ENCODE measurements around the gene CENPT. TPM values are rescaled to one million over a fixed set of nuclear protein-coding genes. Genes with fewer than 3 reads are reported as not detected.
A peak's percentile ranks its signal among the peaks of the same experiment; 100 is the strongest.

CENPT gene
- total and polyA plus RNA-seq, 2 of the 8 experiments (the other 6 are each of a cell fraction or from before 2014, with no cell fraction given) = 42.4 to 53.4 TPM

DNA sequence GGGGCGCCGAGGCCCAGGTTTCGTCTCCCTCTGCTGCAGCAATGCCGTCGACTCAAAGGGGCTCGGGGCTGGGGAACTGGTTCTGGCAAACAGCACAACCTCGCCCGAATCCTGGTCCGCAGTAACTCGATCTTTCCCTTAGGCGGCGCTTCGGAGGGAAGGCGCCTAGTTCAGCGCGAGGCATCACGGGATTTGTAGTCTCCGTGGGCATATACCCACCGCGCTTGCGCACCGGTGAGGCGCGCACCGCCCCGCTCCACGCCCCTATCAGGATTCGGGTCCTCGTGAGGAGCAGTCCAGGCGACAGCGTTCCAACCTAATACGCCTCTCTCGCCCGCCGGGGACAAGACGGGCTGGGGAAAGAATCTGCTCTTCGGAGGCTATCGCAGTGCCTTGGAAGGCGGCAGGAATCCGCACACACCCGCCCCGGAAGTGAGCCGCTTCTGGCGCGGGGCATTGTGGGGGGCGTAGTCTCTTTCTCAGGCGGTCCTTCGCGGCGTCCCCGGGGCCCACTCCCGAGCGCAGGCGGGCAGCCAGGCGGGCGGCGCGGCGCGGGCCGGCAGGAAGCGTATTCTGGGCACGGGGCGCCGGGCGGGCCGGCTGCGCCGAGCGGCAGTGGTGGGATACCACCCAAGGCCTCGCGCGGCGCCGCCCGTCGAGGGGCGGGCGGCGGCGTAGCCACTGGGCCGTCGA is 5.5 kb downstream of the CENPT start, which contains the start of gene THAP11 (continued):
- TF ChIP-seq, protein P1, sequence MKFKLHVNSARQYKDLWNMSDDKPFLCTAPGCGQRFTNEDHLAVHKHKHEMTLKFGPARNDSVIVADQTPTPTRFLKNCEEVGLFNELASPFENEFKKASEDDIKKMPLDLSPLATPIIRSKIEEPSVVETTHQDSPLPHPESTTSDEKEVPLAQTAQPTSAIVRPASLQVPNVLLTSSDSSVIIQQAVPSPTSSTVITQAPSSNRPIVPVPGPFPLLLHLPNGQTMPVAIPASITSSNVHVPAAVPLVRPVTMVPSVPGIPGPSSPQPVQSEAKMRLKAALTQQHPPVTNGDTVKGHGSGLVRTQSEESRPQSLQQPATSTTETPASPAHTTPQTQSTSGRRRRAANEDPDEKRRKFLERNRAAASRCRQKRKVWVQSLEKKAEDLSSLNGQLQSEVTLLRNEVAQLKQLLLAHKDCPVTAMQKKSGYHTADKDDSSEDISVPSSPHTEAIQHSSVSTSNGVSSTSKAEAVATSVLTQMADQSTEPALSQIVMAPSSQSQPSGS (IDR thresholded peaks at IDR 0.05; ENCODE audit: low read length) = no peak
- TF ChIP-seq, protein P2, sequence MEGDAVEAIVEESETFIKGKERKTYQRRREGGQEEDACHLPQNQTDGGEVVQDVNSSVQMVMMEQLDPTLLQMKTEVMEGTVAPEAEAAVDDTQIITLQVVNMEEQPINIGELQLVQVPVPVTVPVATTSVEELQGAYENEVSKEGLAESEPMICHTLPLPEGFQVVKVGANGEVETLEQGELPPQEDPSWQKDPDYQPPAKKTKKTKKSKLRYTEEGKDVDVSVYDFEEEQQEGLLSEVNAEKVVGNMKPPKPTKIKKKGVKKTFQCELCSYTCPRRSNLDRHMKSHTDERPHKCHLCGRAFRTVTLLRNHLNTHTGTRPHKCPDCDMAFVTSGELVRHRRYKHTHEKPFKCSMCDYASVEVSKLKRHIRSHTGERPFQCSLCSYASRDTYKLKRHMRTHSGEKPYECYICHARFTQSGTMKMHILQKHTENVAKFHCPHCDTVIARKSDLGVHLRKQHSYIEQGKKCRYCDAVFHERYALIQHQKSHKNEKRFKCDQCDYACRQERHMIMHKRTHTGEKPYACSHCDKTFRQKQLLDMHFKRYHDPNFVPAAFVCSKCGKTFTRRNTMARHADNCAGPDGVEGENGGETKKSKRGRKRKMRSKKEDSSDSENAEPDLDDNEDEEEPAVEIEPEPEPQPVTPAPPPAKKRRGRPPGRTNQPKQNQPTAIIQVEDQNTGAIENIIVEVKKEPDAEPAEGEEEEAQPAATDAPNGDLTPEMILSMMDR (IDR thresholded peaks at IDR 0.05; ENCODE audit: control extremely low read depth in 1 of 3, insufficient read depth in 1 of 3, low read depth in 1 of 3, low read length in 3 of 3) = peak; percentile 81 to 94 (median 87)
- TF ChIP-seq SIN3A (conservative IDR thresholded peaks at IDR 0.05 in 1 of 2, IDR thresholded peaks at IDR 0.05 in 1 of 2; ENCODE audit: low read depth in 1 of 2, low read length in 2 of 2) (peak; percentile 7 to 83; a peak in 2 of 4 replicates), CREB1 (IDR thresholded peaks at IDR 0.05) (peak; percentile 60), TEAD4 (IDR thresholded peaks at IDR 0.05; ENCODE audit: low read depth, low read length) (no peak), RFX5 (IDR thresholded peaks at IDR 0.05; ENCODE audit: borderline replicate concordance, low read depth, low read length) (no peak), PHF8 (conservative IDR thresholded peaks at IDR 0.05; ENCODE audit: low read depth, low read length) (peak; percentile 63; the same call in 1 of the 2 replicates), RXRA (IDR thresholded peaks at IDR 0.05; ENCODE audit: insufficient read depth, low read depth, low read length) (no peak), RAD21 (IDR thresholded peaks at IDR 0.05 in 1 of 2, conservative IDR thresholded peaks at IDR 0.05 in 1 of 2; ENCODE audit: low read depth in 2 of 2, low read length in 2 of 2) (peak; percentile 24 to 38; a peak in 3 of 4 replicates), CBX5 (IDR thresholded peaks at IDR 0.05; ENCODE audit: low read depth, low read length) (no peak), TAF1 (IDR thresholded peaks at IDR 0.05; ENCODE audit: low read depth, low read length) (peak; percentile 91), JUND (IDR thresholded peaks at IDR 0.05; ENCODE audit: low read length) (no peak), POLR2AphosphoS5 (IDR thresholded peaks at IDR 0.05; ENCODE audit: low read depth, low read length) (peak; percentile 83), SP4 (IDR thresholded peaks at IDR 0.05; ENCODE audit: low read length) (peak; percentile 51; the same call in 1 of the 2 replicates), TAF7 (optimal IDR thresholded peaks at IDR 0.05; ENCODE audit: borderline replicate concordance, low read depth, low read length) (peak; percentile 87)
- TF ChIP-seq, protein P3, sequence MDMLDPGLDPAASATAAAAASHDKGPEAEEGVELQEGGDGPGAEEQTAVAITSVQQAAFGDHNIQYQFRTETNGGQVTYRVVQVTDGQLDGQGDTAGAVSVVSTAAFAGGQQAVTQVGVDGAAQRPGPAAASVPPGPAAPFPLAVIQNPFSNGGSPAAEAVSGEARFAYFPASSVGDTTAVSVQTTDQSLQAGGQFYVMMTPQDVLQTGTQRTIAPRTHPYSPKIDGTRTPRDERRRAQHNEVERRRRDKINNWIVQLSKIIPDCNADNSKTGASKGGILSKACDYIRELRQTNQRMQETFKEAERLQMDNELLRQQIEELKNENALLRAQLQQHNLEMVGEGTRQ (IDR thresholded peaks at IDR 0.05; ENCODE audit: low read length) = 0 out of 2 replicates have a peak, but pooled peaks have one; percentile 0
- TF ChIP-seq, protein P4, sequence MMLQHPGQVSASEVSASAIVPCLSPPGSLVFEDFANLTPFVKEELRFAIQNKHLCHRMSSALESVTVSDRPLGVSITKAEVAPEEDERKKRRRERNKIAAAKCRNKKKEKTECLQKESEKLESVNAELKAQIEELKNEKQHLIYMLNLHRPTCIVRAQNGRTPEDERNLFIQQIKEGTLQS (IDR thresholded peaks at IDR 0.05; ENCODE audit: insufficient read depth, low read depth, low read length) = peak; percentile 78
